Smooth muscle cell (in vitro differentiated cells): ENCODE measurements around the gene NCAPH2. TPM values are rescaled to one million over a fixed set of nuclear protein-coding genes. Genes with fewer than 3 reads are reported as not detected.

Experiments used
- DNase-seq: peaks from one replicate; lab custom pipeline; 2025; ENCODE audit not compliant: unreplicated experiment; lab: John Stamatoyannopoulos, UW
- H2AFZ ChIP-seq: fragments of 200-600 bp; sonication (generic); 2 replicates; pipeline ENCODE4 v1.6.0; 2016; ENCODE audit warnings: antibody characterized with exemption, low read depth, mild to moderate bottlenecking
- H3F3A ChIP-seq: fragments of 200-600 bp; sonication (generic); 2 replicates; pipeline ENCODE4 v1.6.0; 2017; ENCODE audit warnings: antibody characterized with exemption, low read depth
- H3K27ac ChIP-seq: fragments of 200-600 bp; sonication (generic); 2 replicates; pipeline ENCODE4 v1.5.1; 2016; ENCODE audit warnings: low read depth, mild to moderate bottlenecking
- H3K27me3 ChIP-seq: fragments of 200-600 bp; sonication (generic); 2 replicates; pipeline ENCODE4 v1.6.1; 2016; ENCODE audit warnings: low read depth, mild to moderate bottlenecking
- H3K36me3 ChIP-seq: fragments of 200-600 bp; sonication (generic); 2 replicates; pipeline ENCODE4 v1.5.1; 2016; ENCODE audit warnings: low read depth
- H3K4me1 ChIP-seq: fragments of 200-600 bp; sonication (generic); 2 replicates; pipeline ENCODE4 v1.5.1; 2016; ENCODE audit warnings: low read depth
- H3K4me2 ChIP-seq: fragments of 200-600 bp; sonication (generic); 2 replicates; pipeline ENCODE4 v1.6.0; 2016; ENCODE audit warnings: mild to moderate bottlenecking
- H3K4me3 ChIP-seq: fragments of 200-600 bp; sonication (generic); 2 replicates; pipeline ENCODE4 v1.5.1; 2016; ENCODE audit warnings: mild to moderate bottlenecking
- H3K79me2 ChIP-seq: fragments of 200-600 bp; sonication (generic); 2 replicates; pipeline ENCODE4 v1.6.0; 2016; ENCODE audit warnings: low read depth, mild to moderate bottlenecking
- H3K9ac ChIP-seq: fragments of 200-600 bp; sonication (generic); 2 replicates; pipeline ENCODE4 v1.6.0; 2016; ENCODE audit warnings: low read depth
- H3K9me3 ChIP-seq: fragments of 200-600 bp; sonication (generic); replicated peaks from 2 replicates; pipeline ENCODE4 v1.5.1; 2016; ENCODE audit warnings: low read depth
- H4K20me1 ChIP-seq: fragments of 200-600 bp; sonication (generic); 2 replicates; pipeline ENCODE4 v1.6.0; 2016; ENCODE audit warnings: low read depth
- CTCF ChIP-seq: fragments of 200-600 bp; sonication (generic); IDR thresholded peaks from 2 replicates; pipeline ENCODE4 v1.5.1; 2017; ENCODE audit warnings: borderline replicate concordance, mild to moderate bottlenecking, antibody characterized with exemption; ENCODE audit not compliant: insufficient read depth, poor library complexity, severe bottlenecking
- WGBS: methylation state at CpG from one replicate; pipeline ENCODE4 v1.1.7; 2016; ENCODE audit warnings: low lambda C conversion rate; 5-methylcytosine and 5-hydroxymethylcytosine counted together
- polyA plus RNA-seq: library from polyadenylated mRNA; unstranded; fragments of >200 nt; fragmentation: Nextera tagmentation; extraction: Ambion mirVana; gene quantifications from 2 replicates; pipeline ENCODE4 v1.2.1, GENCODE V29; 2016
- total RNA-seq: library from RNA; depleted of rRNA; stranded (reverse); fragments of >200 nt; gene quantifications from 2 replicates; pipeline ENCODE4 v1.2.3, GENCODE V29; 2014

NCAPH2 gene
- total and polyA plus RNA-seq, 2 experiments from 2014 or later, result 24.1 to 45.7 TPM

DNA sequence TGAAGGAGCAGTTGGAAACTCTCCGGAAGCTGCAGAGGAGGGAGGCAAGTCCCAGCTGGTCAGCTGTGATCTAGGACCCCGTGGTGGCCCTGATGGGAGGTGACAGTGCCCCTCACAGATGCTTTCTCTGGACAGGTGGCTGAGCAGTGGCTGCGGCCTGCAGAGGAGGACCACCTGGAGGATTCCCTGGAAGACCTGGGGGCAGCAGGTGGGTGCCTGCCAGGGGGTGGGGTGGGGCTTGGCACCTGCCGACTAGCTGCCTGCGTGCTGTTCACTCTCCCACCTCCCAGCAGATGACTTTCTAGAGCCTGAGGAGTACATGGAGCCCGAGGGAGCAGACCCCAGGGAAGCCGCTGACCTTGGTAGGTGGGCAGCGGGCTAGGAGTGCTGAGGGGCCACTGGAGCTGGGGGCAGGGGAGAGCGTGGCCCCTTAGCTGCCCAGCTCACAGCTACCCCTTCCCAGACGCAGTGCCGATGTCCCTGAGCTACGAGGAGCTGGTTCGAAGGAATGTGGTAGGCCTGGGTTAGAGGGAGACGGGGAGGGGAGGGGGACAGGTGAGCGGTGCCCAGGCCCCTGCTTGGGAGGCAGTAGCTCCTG lies 14.3 kb downstream of the NCAPH2 start:
- DNase-seq, result no peak
- Histone ChIP-seq H3K27ac (no peak overlapping the region), H3K36me3 (no peaks in the 10 kb centered on the region), H3K27me3 (no peaks in the 10 kb centered on the region), H4K20me1 (peaks cover 17% of the 10 kb centered on the region), H3K4me3 (no peak overlapping the region), H3K79me2 (peaks cover 10% of the 10 kb centered on the region), H3K4me1 (no peaks in the 10 kb centered on the region), H3K4me2 (no peak overlapping the region), H2AFZ (no peak overlapping the region), H3K9me3 (no peaks in the 10 kb centered on the region), H3K9ac (no peak overlapping the region), H3F3A (peaks cover 17% of the 10 kb centered on the region)
- WGBS, result 92% methylated on average over 14 of the region's 15 CpGs
- TF ChIP-seq CTCF, result no peak

DNA sequence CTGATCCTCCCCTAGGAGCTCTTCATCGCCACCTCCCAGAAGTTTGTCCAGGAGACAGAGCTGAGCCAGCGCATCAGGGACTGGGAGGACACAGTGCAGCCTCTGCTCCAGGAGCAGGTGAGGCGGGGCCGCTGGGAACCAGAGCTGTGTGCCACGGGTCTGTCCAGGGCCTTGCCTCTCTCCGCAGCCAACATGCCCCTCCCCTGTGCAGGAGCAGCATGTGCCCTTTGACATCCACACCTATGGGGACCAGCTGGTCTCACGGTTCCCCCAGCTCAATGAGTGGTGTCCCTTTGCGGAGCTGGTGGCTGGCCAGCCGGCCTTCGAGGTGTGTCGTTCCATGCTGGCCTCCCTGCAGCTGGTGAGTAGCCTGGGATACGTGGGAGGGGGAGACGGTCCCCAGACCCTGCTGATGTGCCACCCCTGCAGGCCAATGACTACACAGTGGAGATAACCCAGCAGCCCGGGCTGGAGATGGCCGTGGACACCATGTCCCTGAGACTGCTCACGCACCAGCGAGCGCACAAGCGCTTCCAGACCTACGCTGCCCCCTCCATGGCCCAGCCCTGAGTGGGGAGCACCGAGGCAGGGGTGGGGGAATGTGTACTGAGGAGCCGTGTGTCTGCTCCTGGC lies 14.9 kb downstream of the NCAPH2 start:
- H3K36me3 ChIP-seq, result no peaks in the 10 kb centered on the region
- no peak overlapping the region for H3K27ac ChIP-seq
- no peak overlapping the region for H3K9ac ChIP-seq
- H3K9me3 ChIP-seq, result no peaks in the 10 kb centered on the region
- H3K79me2 ChIP-seq, result peaks cover 10% of the 10 kb centered on the region
- no peak for DNase-seq
- H3K27me3 ChIP-seq, result no peaks in the 10 kb centered on the region
- no peak overlapping the region for H2AFZ ChIP-seq
- TF ChIP-seq CTCF, result no peak
- no peak overlapping the region for H3K4me2 ChIP-seq
- no peak overlapping the region for H3K4me3 ChIP-seq
- H4K20me1 ChIP-seq, result peaks cover 19% of the 10 kb centered on the region
- no peaks in the 10 kb centered on the region for H3K4me1 ChIP-seq
- WGBS, result 94% methylated on average over 22 of the region's 22 CpGs
- peaks cover 21% of the 10 kb centered on the region for H3F3A ChIP-seq

DNA sequence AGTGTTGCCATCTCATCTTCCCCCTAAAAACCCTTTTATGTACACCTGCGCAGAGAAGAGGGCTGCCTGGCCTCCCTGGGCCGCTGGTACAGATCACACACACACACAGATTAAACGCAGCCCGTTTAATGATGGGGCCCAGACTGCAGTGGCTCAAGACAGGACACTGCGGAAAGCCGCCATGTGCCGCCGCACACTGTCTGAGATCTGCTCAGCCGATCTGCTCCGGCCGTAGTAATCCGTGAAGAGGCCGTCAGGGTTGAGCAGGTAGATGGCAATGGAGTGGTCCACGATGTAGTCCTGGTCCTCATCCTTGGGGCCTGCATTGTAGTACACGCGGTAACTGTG lies 15.4 kb downstream of the NCAPH2 start:
- WGBS, result 96% methylated on average over 16 of the region's 16 CpGs
- no peak overlapping the region for H3K9ac ChIP-seq
- TF ChIP-seq CTCF, result no peak
- DNase-seq, result no peak
- peaks cover 10% of the 10 kb centered on the region for H3K79me2 ChIP-seq
- H3K36me3 ChIP-seq, result no peaks in the 10 kb centered on the region
- H3K27me3 ChIP-seq, result no peaks in the 10 kb centered on the region
- H3K27ac ChIP-seq, result no peak overlapping the region
- no peaks in the 10 kb centered on the region for H3K9me3 ChIP-seq
- H3K4me2 ChIP-seq, result no peak overlapping the region
- H3K4me1 ChIP-seq, result no peaks in the 10 kb centered on the region
- peaks cover 24% of the 10 kb centered on the region for H4K20me1 ChIP-seq
- no peak overlapping the region for H2AFZ ChIP-seq
- H3F3A ChIP-seq, result peaks cover 26% of the 10 kb centered on the region
- H3K4me3 ChIP-seq, result no peak overlapping the region
